HepG2 (cell line): ENCODE data around the gene TMIGD3. TPM values are rescaled to one million over a fixed set of nuclear protein-coding genes. Genes with fewer than 3 reads are reported as not detected.
A peak's percentile ranks its signal among the peaks of the same experiment; 100 is the strongest.

Source experiments
- ATAC-seq: fragments of 200-7000 bp; cut with Tn5 transposase; 3 replicates; pipeline ENCODE4 v1.9.1; 2020; ENCODE audit warnings: mild to moderate bottlenecking, moderate library complexity
- BruUV-seq: library from RNA; stranded (reverse); fragments of 400-500 nt; replicated peaks from 2 replicates; lab custom pipeline; 2021; lab: Mats Ljungman, UMichigan
- CTCF ChIA-PET: fragments of 300-600 bp; formaldehyde crosslinking; extraction: SDS; loops from one replicate; lab custom pipeline; 2021; ENCODE audit warnings: low total read pairs, inconsistent platforms, low intra/inter-chr PET ratio; lab: Yijun Ruan, JAX
- POLR2A ChIA-PET: fragments of 350-600 bp; sonication (Branson Sonifier 250); formaldehyde crosslinking; loops from one replicate; lab custom pipeline; 2020; ENCODE audit warnings: antibody characterized with exemption, inconsistent platforms; lab: Yijun Ruan, JAX
- DNase-seq: peaks from one replicate; pipeline ENCODE4 v3.0.0-alpha.2; 2015; ENCODE audit warnings: low spot score
- FAIRE-seq: peaks from 3 replicates; lab custom pipeline; 2011; peaks lifted over from hg19 to GRCh38; lab: Jason Lieb, UNC
- H2AFZ ChIP-seq: one replicate; pipeline ENCODE4 v1.6.1; 2011; ENCODE audit warnings: low read length, inconsistent platforms
- H3K27ac ChIP-seq: fragments of 300-600 bp; 3 replicates; pipeline ENCODE4 v1.8.0; 2011; ENCODE audit warnings: mixed run types, mild to moderate bottlenecking, mixed read lengths, low read length, inconsistent platforms; ENCODE audit not compliant: insufficient read depth; ENCODE audit errors: extremely low read length
- H3K27me3 ChIP-seq, 2 experiments: fragments of 200-600 bp in 1 of 2; 2 replicates in 1 of 2; 3 replicates in 1 of 2; pipeline versions ENCODE4 v1.6.0 to v1.8.0; 2011; ENCODE audit warnings: low read length in 2 of 2, mild to moderate bottlenecking in 2 of 2, moderate library complexity in 2 of 2, inconsistent platforms in 1 of 2; ENCODE audit not compliant: insufficient read depth in 2 of 2, control insufficient read depth in 1 of 2
- H3K36me3 ChIP-seq, 2 experiments: fragments of 200-600 bp in 1 of 2; replicated peaks in 1 of 2; 2 replicates in 1 of 2; 3 replicates in 1 of 2; pipeline versions ENCODE4 v1.5.1 to v1.8.0; 2011; ENCODE audit warnings: low read length in 2 of 2, inconsistent platforms in 1 of 2; ENCODE audit not compliant: insufficient read depth in 2 of 2, control insufficient read depth in 1 of 2
- H3K4me1 ChIP-seq: 2 replicates; pipeline ENCODE4 v1.5.1; 2012; ENCODE audit warnings: low read length, inconsistent platforms; ENCODE audit not compliant: insufficient read depth
- H3K4me2 ChIP-seq: 2 replicates; pipeline ENCODE4 v1.6.0; 2011; ENCODE audit warnings: low read depth, low read length, inconsistent platforms
- H3K4me3 ChIP-seq, 3 experiments: fragments of 200-600 bp in 1 of 3; sonication (generic), shearing (Covaris generic) in 1 of 3; replicated peaks in 1 of 3; 2 replicates each; pipeline ENCODE4 v1.5.1; 2011 to 2016; ENCODE audit warnings: low read length in 3 of 3, inconsistent platforms in 2 of 3, low read depth in 2 of 3, mild to moderate bottlenecking in 2 of 3, control low read depth in 1 of 3, mixed read lengths in 1 of 3; ENCODE audit not compliant: insufficient read depth in 1 of 3
- H3K79me2 ChIP-seq: one replicate; pipeline ENCODE4 v1.6.1; 2011; ENCODE audit warnings: low read length, inconsistent platforms; ENCODE audit not compliant: insufficient read depth
- H3K9ac ChIP-seq: 2 replicates; pipeline ENCODE4 v1.6.0; 2011; ENCODE audit warnings: mild to moderate bottlenecking, low read depth, low read length, inconsistent platforms; ENCODE audit not compliant: insufficient read depth
- H3K9me3 ChIP-seq: 2 replicates; pipeline ENCODE4 v1.5.1; 2012; ENCODE audit warnings: mild to moderate bottlenecking, low read length
- H4K20me1 ChIP-seq: 2 replicates; pipeline ENCODE4 v1.6.0; 2011; ENCODE audit warnings: inconsistent platforms, mild to moderate bottlenecking, low read length, moderate library complexity; ENCODE audit not compliant: insufficient read depth
- DNMT3B ChIP-seq: conservative IDR thresholded peaks from 2 replicates; pipeline ENCODE4 v1.6.1; 2016; ENCODE audit warnings: missing biosample characterization, control low read depth
- FOXO4 ChIP-seq: sonication (generic); formaldehyde crosslinking; conservative IDR thresholded peaks from 2 replicates; pipeline ENCODE4 v1.8.1; 2023; ENCODE audit warnings: missing genetic modification reagents
- GZF1 ChIP-seq: sonication (generic); formaldehyde crosslinking; IDR thresholded peaks from 2 replicates; pipeline ENCODE4 v1.5.1; 2020; ENCODE audit warnings: mild to moderate bottlenecking, missing genetic modification reagents
- HDAC6 ChIP-seq: fragments of 200-600 bp; sonication (generic); IDR thresholded peaks from 2 replicates; pipeline ENCODE4 v1.7.0; 2017; ENCODE audit warnings: mild to moderate bottlenecking, antibody characterized with exemption, low read length, low read depth
- JUN ChIP-seq: sonication (generic); formaldehyde crosslinking; IDR thresholded peaks from 2 replicates; pipeline ENCODE4 v1.4.0; 2020; ENCODE audit warnings: mild to moderate bottlenecking, missing genetic modification reagents
- KLF13 ChIP-seq: sonication (generic); formaldehyde crosslinking; IDR thresholded peaks from 2 replicates; pipeline ENCODE4 v1.4.0; 2020; ENCODE audit warnings: mild to moderate bottlenecking, missing genetic modification reagents
- MYPOP ChIP-seq: sonication (generic); formaldehyde crosslinking; IDR thresholded peaks from 2 replicates; pipeline ENCODE4 v1.8.1; 2023; ENCODE audit warnings: mild to moderate bottlenecking, moderate library complexity, missing genetic modification reagents
- NFYB ChIP-seq: sonication (generic); formaldehyde crosslinking; IDR thresholded peaks from 2 replicates; pipeline ENCODE4 v1.4.0; 2020; ENCODE audit warnings: missing genetic modification reagents
- TRIM24 ChIP-seq: sonication (generic); formaldehyde crosslinking; IDR thresholded peaks from 2 replicates; pipeline ENCODE4 v1.8.0; 2022; ENCODE audit warnings: mild to moderate bottlenecking, missing genetic modification reagents
- U2AF1 ChIP-seq: fragments of 200-400 bp; formaldehyde crosslinking; optimal IDR thresholded peaks from 2 replicates; pipeline ENCODE3; 2017; ENCODE audit warnings: mild to moderate bottlenecking, low read depth, low read length
- ZIK1 ChIP-seq: sonication (generic); formaldehyde crosslinking; IDR thresholded peaks from 2 replicates; pipeline ENCODE4 v1.5.0; 2020; ENCODE audit warnings: mild to moderate bottlenecking, low read depth, missing genetic modification reagents, borderline replicate concordance
- ZNF224 ChIP-seq: sonication (generic); formaldehyde crosslinking; IDR thresholded peaks from 2 replicates; pipeline ENCODE4 v1.5.0; 2020; ENCODE audit warnings: mild to moderate bottlenecking, missing genetic modification reagents
- ZNF329 ChIP-seq: sonication (generic); formaldehyde crosslinking; IDR thresholded peaks from 2 replicates; pipeline ENCODE4 v1.9.0; 2021; ENCODE audit warnings: low read depth, mild to moderate bottlenecking, missing genetic modification reagents
- ZNF383 ChIP-seq: sonication (generic); formaldehyde crosslinking; IDR thresholded peaks from 2 replicates; pipeline ENCODE4 v1.4.0; 2020; ENCODE audit warnings: missing genetic modification reagents, mild to moderate bottlenecking, borderline replicate concordance
- ZNF704 ChIP-seq: sonication (generic); formaldehyde crosslinking; IDR thresholded peaks from 2 replicates; pipeline ENCODE4 v1.8.1; 2023; ENCODE audit warnings: mild to moderate bottlenecking, inconsistent platforms, moderate library complexity, missing genetic modification reagents, borderline replicate concordance
- ZNF709 ChIP-seq: sonication (generic); formaldehyde crosslinking; IDR thresholded peaks from 2 replicates; pipeline ENCODE4 v1.5.0; 2020; ENCODE audit warnings: mild to moderate bottlenecking, missing genetic modification reagents
- WGBS: methylation state at CpG from one replicate; pipeline ENCODE4 v1.1.6; 2017; ENCODE audit warnings: low lambda C conversion rate; 5-methylcytosine and 5-hydroxymethylcytosine counted together
- in situ Hi-C: cut with HindIII; loops from 2 replicates; pipeline ENCODE4 v1.10.0; 2017; ENCODE audit warnings: low pct_unique_long_range_greater_than_20kb; ENCODE audit not compliant: extremely low pct_ligation_motif_present
- intact Hi-C: fragments of 100-400 bp; cut with micrococcal nuclease; formaldehyde crosslinking; loops from one replicate; pipeline ENCODE4 v1.10.0; 2022; ENCODE audit not compliant: unreplicated experiment
- polyA plus RNA-seq, 8 experiments: library from polyadenylated mRNA; depleted of rRNA in 3 of 8; stranded (reverse) in 7 of 8; unstranded in 1 of 8; fragments of >200 nt; fragmentation: Illumina TruSeq in 4 of 8; extraction: Trizol in 4 of 8; gene quantifications; 2 replicates each; pipeline versions ENCODE4 v1.2.1 to v1.2.3, GENCODE V29; 2011 to 2016; ENCODE audit warnings: low read depth in 4 of 8, missing spikeins in 1 of 8, mixed read lengths in 1 of 8; ENCODE audit not compliant: insufficient read depth in 1 of 8
- total RNA-seq, 5 experiments: library from RNA; depleted of rRNA; stranded (reverse); fragments of >200 nt; fragmentation: Illumina TruSeq; extraction: Trizol; gene quantifications; 2 replicates each; pipeline ENCODE4 v1.2.3, GENCODE V29; 2016; ENCODE audit warnings: low read depth in 1 of 5

Gene TMIGD3
- total and polyA plus RNA-seq, 2 of the 13 experiments (the other 11 are each of a cell fraction or from before 2014, with no cell fraction given), result not detected

- TF ChIP-seq MYPOP, result no peak
- TF ChIP-seq KLF13, result no peak
- TF ChIP-seq, all 625 proteins: peak for 0
Measured at GRCh38 chr1:111512931-111513330, 9.5 kb upstream of the TMIGD3 start (continued).

GRCh38 chr1:111512132-111512889 lies 8.9 kb upstream of the TMIGD3 start:
- WGBS, result 73% methylated on average over 2 of the region's 5 CpGs
- TF ChIP-seq DNMT3B (CRISPR knock-in tag) (no peak), ZNF704 (CRISPR knock-in tag) (no peak), FOXO4 (CRISPR knock-in tag) (no peak), HDAC6 (no peak), TRIM24 (CRISPR knock-in tag) (no peak), JUN (no peak), ZIK1 (CRISPR knock-in tag) (no peak), U2AF1 (no peak), ZNF224 (CRISPR knock-in tag) (no peak), ZNF383 (CRISPR knock-in tag) (no peak), GZF1 (no peak), ZNF329 (CRISPR knock-in tag) (no peak), ZNF709 (CRISPR knock-in tag) (no peak), NFYB (CRISPR knock-in tag) (no peak)
- TF ChIP-seq, all 625 proteins: peak for 0
- peak overlapping the region; percentile 51 for H3K4me2 ChIP-seq
- no TSS peak for BruUV-seq
- peaks cover 81% of the 10 kb centered on the region for H3K4me1 ChIP-seq
- H2AFZ ChIP-seq, result no peak overlapping the region
- ATAC-seq, result no peak
- no peaks in the 10 kb centered on the region for H3K36me3 ChIP-seq
- no peak for FAIRE-seq
- H3K9ac ChIP-seq, result no peak overlapping the region
- ChIA-PET CTCF (no interaction called here), POLR2A (interaction anchor here (2.5 kb wide), 1 partner anchor 107 kb away, joined by 7 read pairs; the partner anchor contains the start of gene RAP1A)
- DNase-seq, result no peak
- intact Hi-C loops (loop anchor here (1.0 kb wide), 1 partner anchor 107 kb away; the partner anchor contains the start of gene RAP1A), in situ Hi-C loops (no loop called here)
- no peaks in the 10 kb centered on the region; a peak in 1 of 5 replicates for H3K27me3 ChIP-seq
- H3K27ac ChIP-seq, result no peak overlapping the region
- H3K9me3 ChIP-seq, result no peaks in the 10 kb centered on the region
- H4K20me1 ChIP-seq, result no peaks in the 10 kb centered on the region
- H3K79me2 ChIP-seq, result no peaks in the 10 kb centered on the region
- H3K4me3 ChIP-seq, result no peak overlapping the region
